Measurements from ENCODE around the gene INPP1.
"Not testable (repeated sequence)": the region's sequence is repeated elsewhere in the genome, so short reads cannot be mapped to it uniquely, and the experiment has no call there.

INPP1 gene, protein sequence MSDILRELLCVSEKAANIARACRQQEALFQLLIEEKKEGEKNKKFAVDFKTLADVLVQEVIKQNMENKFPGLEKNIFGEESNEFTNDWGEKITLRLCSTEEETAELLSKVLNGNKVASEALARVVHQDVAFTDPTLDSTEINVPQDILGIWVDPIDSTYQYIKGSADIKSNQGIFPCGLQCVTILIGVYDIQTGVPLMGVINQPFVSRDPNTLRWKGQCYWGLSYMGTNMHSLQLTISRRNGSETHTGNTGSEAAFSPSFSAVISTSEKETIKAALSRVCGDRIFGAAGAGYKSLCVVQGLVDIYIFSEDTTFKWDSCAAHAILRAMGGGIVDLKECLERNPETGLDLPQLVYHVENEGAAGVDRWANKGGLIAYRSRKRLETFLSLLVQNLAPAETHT

DNA sequence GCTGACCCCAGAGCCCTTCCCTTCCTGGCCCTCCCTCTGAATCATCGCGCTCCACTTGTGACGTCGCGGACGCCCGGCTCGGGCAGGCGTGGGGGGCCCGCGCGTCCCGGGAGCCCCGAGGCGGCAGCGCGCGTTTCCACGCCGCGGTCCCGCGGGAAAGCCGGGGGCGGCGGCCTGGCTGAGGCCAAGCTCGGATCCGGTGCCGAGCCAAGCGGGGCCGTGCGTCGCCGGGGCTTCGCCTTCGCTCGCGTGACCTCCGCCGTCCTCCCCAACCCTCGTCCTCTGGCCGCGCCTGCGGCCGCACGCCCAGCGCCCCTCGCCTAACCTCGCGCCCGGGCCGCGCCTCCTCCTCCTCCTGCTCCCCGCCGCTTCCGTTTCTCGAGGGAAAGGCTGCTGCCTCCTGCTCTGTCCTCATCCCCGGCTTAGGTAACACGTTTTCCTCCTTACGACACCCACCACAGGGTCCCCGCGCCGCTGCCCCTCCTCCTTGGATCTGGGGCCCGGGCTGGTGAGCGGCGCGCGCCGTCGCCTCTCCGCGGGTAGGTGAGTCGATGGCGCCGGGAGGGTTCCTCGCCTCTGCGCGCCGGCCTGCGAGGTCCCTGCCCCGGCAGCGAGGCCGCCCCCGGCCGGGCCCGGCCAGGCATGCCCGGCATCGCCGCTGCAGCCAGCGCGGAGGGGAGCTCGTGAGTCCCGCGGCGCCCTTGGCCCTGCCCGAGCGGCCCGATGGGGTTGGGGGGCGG is at the start of gene INPP1:
Gene INPP1 (plus strand): TSS at position 54 of the 740 bp plus-strand sequence. CDS start 16,514 bp downstream, outside the sequence.
- Histone ChIP-seq H3K9ac (ENCODE audit: low read length) (no peak within 1 kb of the TSS), H3K36me3 (ENCODE audit: control insufficient read depth, low read depth, low read length) (no peaks in the 10 kb centered on the region), H3K4me3 (ENCODE audit: low read length) (peak within 1 kb of the TSS; percentile 71), H3K27ac (ENCODE audit: low read length) (no peak within 1 kb of the TSS), H3K9me3 (ENCODE audit: control insufficient read depth, low read depth, low read length) (no peaks in the 10 kb centered on the region), H3K27me3 (ENCODE audit: control insufficient read depth, insufficient read depth, low read length) (peaks cover 27% of the 10 kb centered on the region), H3K4me1 (ENCODE audit: control insufficient read depth, low read depth, low read length) (peaks cover 12% of the 10 kb centered on the region)

DNA sequence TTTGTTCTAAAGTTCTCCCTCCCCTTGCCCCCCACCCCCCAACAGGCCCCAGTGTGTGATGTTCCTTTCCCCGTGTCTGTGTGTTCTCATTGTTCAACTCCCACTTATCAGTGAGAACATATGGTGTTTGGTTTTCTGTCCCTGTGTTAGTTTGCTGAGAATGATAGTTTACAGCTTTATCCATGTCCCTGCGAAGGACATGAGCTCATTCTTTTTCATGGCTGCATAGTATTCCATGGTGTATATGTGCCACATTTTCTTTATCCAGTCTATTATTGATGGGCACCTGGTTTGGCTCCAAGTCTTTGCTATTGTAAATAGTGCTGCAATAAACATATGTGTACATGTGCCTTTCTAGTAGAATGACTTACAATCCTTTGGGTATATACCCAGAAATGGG is 45.5 kb upstream of the INPP1 start:
- H3K4me1 ChIP-seq (ENCODE audit: control insufficient read depth, low read depth, low read length); H3K9ac ChIP-seq (ENCODE audit: low read length); H3K4me3 ChIP-seq (ENCODE audit: low read length); H3K27me3 ChIP-seq (ENCODE audit: control insufficient read depth, insufficient read depth, low read length); H3K36me3 ChIP-seq (ENCODE audit: control insufficient read depth, low read depth, low read length); H3K27ac ChIP-seq (ENCODE audit: low read length); H3K9me3 ChIP-seq (ENCODE audit: control insufficient read depth, low read depth, low read length): not testable (repeated sequence)

DNA sequence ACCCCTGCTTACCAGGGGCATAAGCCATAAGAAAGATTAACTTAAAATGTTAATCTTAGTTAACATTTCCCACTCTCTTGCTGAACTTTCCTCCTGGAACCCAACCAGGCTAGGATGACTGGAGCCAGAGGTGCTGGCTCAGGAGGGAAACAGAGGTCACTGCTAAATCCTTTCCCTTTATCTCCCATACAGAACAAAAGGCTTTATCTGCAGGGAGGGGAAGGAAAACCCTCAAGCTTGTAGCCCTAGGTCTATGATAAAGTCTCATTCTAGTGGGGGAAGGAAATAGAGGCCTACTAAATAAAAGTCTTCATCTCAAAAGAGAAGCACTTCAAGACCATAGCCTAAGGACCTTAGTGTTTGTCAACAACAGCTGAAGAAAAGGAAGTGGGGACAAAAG is 42.4 kb upstream of the INPP1 start:
- peaks cover 6% of the 10 kb centered on the region for H3K4me1 ChIP-seq (ENCODE audit: control insufficient read depth, low read depth, low read length)
- H3K4me3 ChIP-seq (ENCODE audit: low read length), result no peak overlapping the region
- H3K9me3 ChIP-seq (ENCODE audit: control insufficient read depth, low read depth, low read length), result no peaks in the 10 kb centered on the region
- no peak overlapping the region for H3K27ac ChIP-seq (ENCODE audit: low read length)
- no peaks in the 10 kb centered on the region for H3K27me3 ChIP-seq (ENCODE audit: control insufficient read depth, insufficient read depth, low read length)
- H3K36me3 ChIP-seq (ENCODE audit: control insufficient read depth, low read depth, low read length), result no peaks in the 10 kb centered on the region
- H3K9ac ChIP-seq (ENCODE audit: low read length), result no peak overlapping the region

DNA sequence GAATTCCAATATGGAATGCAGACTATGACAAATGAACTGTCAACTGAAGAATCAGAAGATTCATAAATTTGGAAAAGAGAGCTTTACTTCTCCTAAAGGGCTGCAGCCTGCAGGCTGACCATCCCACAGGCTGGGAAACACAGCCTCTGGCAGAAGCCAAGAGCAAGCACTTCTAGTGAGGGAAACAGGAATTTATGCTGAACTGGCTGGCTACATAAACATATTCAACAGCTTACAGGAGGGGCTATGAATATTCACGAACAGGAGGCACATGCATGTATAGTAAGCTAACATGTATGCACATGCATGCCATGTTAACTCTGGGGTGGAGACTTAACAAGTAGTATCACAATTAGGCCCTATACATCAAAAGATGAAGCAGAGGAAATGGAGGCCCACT is 41.3 kb upstream of the INPP1 start:
- Histone ChIP-seq H3K27me3 (ENCODE audit: control insufficient read depth, insufficient read depth, low read length) (no peaks in the 10 kb centered on the region), H3K36me3 (ENCODE audit: control insufficient read depth, low read depth, low read length) (no peaks in the 10 kb centered on the region), H3K4me3 (ENCODE audit: low read length) (no peak overlapping the region), H3K4me1 (ENCODE audit: control insufficient read depth, low read depth, low read length) (peaks cover 6% of the 10 kb centered on the region), H3K9me3 (ENCODE audit: control insufficient read depth, low read depth, low read length) (no peaks in the 10 kb centered on the region), H3K9ac (ENCODE audit: low read length) (no peak overlapping the region), H3K27ac (ENCODE audit: low read length) (no peak overlapping the region)

DNA sequence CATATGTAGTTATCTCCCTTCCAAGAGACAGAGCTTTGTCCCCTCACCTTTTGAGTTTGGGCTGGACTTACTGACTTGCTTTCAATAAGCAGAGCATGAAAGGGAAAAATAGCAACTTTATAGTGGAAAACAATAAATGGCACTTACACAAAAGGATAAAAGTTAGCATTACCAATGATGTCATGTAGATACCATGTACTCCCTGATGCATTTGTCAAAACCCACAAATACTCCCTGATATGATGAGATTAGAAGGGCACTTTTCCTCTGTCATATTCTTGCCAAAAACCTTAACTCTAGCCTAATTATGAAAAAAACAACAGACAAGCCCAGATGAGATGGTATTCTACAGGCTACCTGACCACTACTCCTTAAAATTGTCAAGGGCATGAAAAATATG is 39.7 kb upstream of the INPP1 start:
- Histone ChIP-seq H3K4me1 (ENCODE audit: control insufficient read depth, low read depth, low read length) (peaks cover 6% of the 10 kb centered on the region), H3K27ac (ENCODE audit: low read length) (no peak overlapping the region), H3K9me3 (ENCODE audit: control insufficient read depth, low read depth, low read length) (no peaks in the 10 kb centered on the region), H3K4me3 (ENCODE audit: low read length) (no peak overlapping the region), H3K36me3 (ENCODE audit: control insufficient read depth, low read depth, low read length) (no peaks in the 10 kb centered on the region), H3K9ac (ENCODE audit: low read length) (no peak overlapping the region), H3K27me3 (ENCODE audit: control insufficient read depth, insufficient read depth, low read length) (no peaks in the 10 kb centered on the region)

DNA sequence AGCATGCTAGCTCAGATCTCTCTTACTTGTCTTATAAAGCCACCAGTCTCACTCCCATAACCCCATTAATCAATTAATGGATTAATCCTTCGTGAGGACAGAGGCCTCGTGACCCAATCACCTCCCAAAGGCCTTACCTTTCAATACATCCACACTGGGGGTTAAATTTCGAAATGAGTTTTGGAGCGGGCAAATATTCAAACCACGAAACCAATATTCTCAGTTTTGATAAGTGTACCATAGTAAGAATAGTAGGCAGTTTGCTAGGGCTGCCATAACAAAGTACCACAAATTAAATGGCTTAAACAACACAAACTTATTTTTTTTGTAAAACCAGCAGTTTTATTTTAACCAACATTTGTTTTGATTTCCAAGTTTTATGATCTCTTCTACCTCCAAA is 39.0 kb upstream of the INPP1 start:
- Histone ChIP-seq H3K36me3 (ENCODE audit: control insufficient read depth, low read depth, low read length) (no peaks in the 10 kb centered on the region), H3K4me3 (ENCODE audit: low read length) (no peak overlapping the region), H3K27ac (ENCODE audit: low read length) (no peak overlapping the region), H3K27me3 (ENCODE audit: control insufficient read depth, insufficient read depth, low read length) (no peaks in the 10 kb centered on the region), H3K9ac (ENCODE audit: low read length) (no peak overlapping the region), H3K9me3 (ENCODE audit: control insufficient read depth, low read depth, low read length) (no peaks in the 10 kb centered on the region), H3K4me1 (ENCODE audit: control insufficient read depth, low read depth, low read length) (peaks cover 6% of the 10 kb centered on the region)

DNA sequence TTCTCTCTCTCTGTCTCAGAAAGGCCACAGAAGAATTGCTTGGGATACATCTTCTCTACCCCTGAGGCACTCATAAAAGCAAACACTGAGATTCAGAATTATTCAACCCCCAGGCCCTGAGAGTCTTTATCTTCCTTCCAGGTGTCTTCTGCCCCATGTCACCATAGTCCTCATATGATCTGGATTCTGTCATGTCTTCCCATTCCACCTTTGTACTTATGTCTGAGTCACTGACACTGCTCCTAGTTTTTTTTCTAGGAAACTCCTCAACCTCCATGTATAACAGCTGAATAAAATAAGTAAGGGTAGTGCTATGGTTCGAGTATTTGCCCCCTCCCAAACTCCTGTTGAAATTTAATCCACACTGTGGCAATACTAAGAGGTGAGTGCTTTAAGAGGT is 35.4 kb upstream of the INPP1 start:
- no peaks in the 10 kb centered on the region for H3K4me1 ChIP-seq (ENCODE audit: control insufficient read depth, low read depth, low read length)
- no peak overlapping the region for H3K4me3 ChIP-seq (ENCODE audit: low read length)
- no peaks in the 10 kb centered on the region for H3K27me3 ChIP-seq (ENCODE audit: control insufficient read depth, insufficient read depth, low read length)
- no peaks in the 10 kb centered on the region for H3K36me3 ChIP-seq (ENCODE audit: control insufficient read depth, low read depth, low read length)
- no peak overlapping the region for H3K9ac ChIP-seq (ENCODE audit: low read length)
- H3K27ac ChIP-seq (ENCODE audit: low read length), result no peak overlapping the region
- H3K9me3 ChIP-seq (ENCODE audit: control insufficient read depth, low read depth, low read length), result no peaks in the 10 kb centered on the region

DNA sequence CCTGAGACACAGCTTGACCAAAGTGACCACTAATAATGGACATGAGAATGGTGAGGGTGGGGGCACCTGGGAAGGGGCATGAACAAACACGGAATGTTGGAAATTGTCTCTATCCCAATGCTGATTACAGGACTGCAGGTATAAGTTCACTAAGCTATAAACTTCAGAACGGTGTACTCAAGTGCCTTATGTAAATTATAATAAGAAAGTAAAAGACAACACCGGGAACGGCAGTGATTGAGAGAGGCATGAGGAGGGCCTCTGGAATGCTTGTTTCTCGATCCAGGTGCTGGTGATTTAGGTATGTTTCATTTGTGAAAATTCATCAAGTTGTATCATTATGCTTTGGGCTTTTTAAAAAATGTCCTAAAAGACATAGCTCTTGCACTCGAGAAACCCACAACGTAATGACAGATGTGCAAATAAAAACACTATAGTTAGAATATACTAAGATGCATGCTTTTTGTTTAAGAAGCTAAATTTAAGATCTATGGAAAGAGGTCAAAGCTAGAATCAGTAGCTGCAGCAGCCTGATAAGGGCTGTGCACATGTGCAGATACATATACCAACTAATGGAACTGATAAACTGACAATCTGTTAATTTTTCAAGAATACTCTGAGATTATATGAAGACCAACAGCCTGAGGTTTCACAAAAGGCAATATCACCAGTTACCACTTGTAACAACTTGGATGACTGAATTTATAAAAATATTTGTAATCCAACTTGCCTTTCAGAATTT is 31.3 kb upstream of the INPP1 start:
- no peaks in the 10 kb centered on the region for H3K36me3 ChIP-seq (ENCODE audit: control insufficient read depth, low read depth, low read length)

DNA sequence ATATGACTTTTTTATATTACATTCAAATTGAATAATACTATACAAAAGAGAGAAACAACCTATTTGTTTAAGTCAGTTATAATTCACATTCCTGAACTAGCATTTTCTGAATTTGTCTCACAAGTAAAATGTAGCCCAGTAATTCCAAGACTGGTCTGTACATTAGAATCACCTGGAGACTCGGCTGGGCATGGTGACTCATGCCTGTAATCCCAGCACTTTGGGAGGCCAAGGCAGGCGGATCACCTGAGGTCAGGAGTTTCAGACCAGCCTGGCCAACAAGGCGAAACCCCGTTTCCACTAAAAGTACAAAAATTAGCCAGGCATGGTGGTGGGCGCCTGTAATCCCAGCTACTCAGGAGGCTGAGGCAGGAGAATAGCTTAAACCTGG is 30.8 kb upstream of the INPP1 start:
- not testable (repeated sequence) for H3K9me3 ChIP-seq (ENCODE audit: control insufficient read depth, low read depth, low read length); H3K4me1 ChIP-seq (ENCODE audit: control insufficient read depth, low read depth, low read length); H3K4me3 ChIP-seq (ENCODE audit: low read length); H3K27me3 ChIP-seq (ENCODE audit: control insufficient read depth, insufficient read depth, low read length); H3K9ac ChIP-seq (ENCODE audit: low read length); H3K36me3 ChIP-seq (ENCODE audit: control insufficient read depth, low read depth, low read length); H3K27ac ChIP-seq (ENCODE audit: low read length)

More for the DNA sequence above, 31.3 kb upstream of the INPP1 start:
- Histone ChIP-seq H3K27ac (ENCODE audit: low read length) (no peak overlapping the region), H3K27me3 (ENCODE audit: control insufficient read depth, insufficient read depth, low read length) (no peaks in the 10 kb centered on the region), H3K9ac (ENCODE audit: low read length) (no peak overlapping the region), H3K9me3 (ENCODE audit: control insufficient read depth, low read depth, low read length) (no peaks in the 10 kb centered on the region), H3K4me1 (ENCODE audit: control insufficient read depth, low read depth, low read length) (no peaks in the 10 kb centered on the region), H3K4me3 (ENCODE audit: low read length) (no peak overlapping the region)

DNA sequence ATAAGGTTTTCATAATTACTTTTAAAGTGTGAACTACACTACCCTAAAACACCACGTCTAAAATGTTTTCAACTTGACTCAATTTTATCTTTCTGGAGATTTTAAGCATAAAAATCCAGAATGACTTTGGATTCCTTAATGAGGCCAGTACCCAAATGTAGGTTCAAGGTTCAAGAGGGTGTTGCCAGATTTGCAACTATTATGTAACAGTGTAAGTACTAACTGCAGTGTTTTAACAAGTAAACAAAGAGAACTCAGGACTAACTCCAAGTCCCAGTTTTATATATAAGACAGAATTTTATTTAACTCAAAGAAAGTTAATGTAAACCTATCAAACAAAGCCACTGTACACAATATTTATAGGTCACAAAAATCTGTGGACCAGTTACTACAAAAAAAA is 29.5 kb upstream of the INPP1 start:
- Histone ChIP-seq H3K9me3 (ENCODE audit: control insufficient read depth, low read depth, low read length) (no peaks in the 10 kb centered on the region), H3K9ac (ENCODE audit: low read length) (no peak overlapping the region), H3K27ac (ENCODE audit: low read length) (no peak overlapping the region), H3K4me3 (ENCODE audit: low read length) (no peak overlapping the region), H3K36me3 (ENCODE audit: control insufficient read depth, low read depth, low read length) (no peaks in the 10 kb centered on the region), H3K27me3 (ENCODE audit: control insufficient read depth, insufficient read depth, low read length) (no peaks in the 10 kb centered on the region), H3K4me1 (ENCODE audit: control insufficient read depth, low read depth, low read length) (peaks cover 5% of the 10 kb centered on the region)

DNA sequence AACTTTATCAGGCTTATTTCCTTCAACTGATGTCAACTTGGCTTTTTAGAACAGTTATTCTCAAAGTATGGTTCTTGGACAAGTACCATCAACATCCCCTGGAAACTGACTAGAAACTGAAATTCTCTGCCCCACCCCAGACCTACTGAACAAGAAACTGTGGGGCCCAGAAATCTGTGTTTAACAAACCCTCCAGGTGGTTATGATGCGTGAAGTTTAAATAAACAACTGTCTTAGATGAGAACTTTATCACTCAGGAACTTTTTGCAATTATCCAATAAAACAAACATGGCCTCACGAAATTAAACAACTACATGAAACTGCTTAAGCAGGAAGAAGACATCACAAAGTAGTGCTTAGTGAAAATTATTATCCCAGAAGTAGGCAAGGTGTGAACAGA is 28.1 kb upstream of the INPP1 start:
- no peak overlapping the region for H3K27ac ChIP-seq (ENCODE audit: low read length)
- no peaks in the 10 kb centered on the region for H3K27me3 ChIP-seq (ENCODE audit: control insufficient read depth, insufficient read depth, low read length)

More for the DNA sequence above, 28.1 kb upstream of the INPP1 start:
- Histone ChIP-seq H3K4me3 (ENCODE audit: low read length) (no peak overlapping the region), H3K36me3 (ENCODE audit: control insufficient read depth, low read depth, low read length) (no peaks in the 10 kb centered on the region), H3K4me1 (ENCODE audit: control insufficient read depth, low read depth, low read length) (peaks cover 7% of the 10 kb centered on the region), H3K9ac (ENCODE audit: low read length) (no peak overlapping the region), H3K9me3 (ENCODE audit: control insufficient read depth, low read depth, low read length) (no peaks in the 10 kb centered on the region)
